Mesenteric fat pad (tissue), 1 donor: ENCODE results near the gene MAP2K1. TPM values are rescaled to one million over a fixed set of nuclear protein-coding genes. Genes with fewer than 3 reads are reported as not detected.
"Not testable (repeated sequence)": the region's sequence is repeated elsewhere in the genome, so short reads cannot be mapped to it uniquely, and the experiment has no call there.

Source experiments
- DNase-seq: peaks from one replicate; pipeline ENCODE4 v3.0.0-alpha.2; 2020; ENCODE audit warnings: low spot score
- total RNA-seq: library from RNA; stranded (reverse); fragmentation: NEBNext Ultra II Directional; extraction: Animal tissue kit (Norgen Biotek cat#: 25700); gene quantifications from one replicate; pipeline ENCODE4 v1.2.1, GENCODE V29; 2021
- donor health status: DM: yes; HTN: yes; CAD: no.

Gene MAP2K1
- total RNA-seq, 1 donor from 2014 or later = 75.4 TPM

DNA sequence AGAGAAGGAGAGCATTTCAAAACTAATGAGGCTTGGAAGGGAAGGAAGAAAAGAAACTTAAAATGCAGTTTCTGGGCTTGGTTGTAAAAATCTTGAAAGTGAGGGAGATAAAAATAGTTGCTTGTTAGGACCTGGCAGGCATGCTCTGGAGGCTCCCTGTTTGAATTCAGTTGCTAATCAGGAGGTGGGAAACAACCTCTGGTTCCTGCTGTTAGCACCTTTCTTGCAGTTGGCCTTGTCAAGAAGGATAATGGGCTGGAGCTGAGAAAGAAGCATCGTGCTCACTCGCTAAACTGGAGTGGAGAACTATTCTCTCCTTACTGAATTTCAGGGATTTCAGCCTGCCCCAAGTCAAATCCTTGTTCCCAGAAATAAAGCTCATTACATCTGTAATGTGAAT lies 87.4 kb downstream of the MAP2K1 start:
- no peak for DNase-seq

DNA sequence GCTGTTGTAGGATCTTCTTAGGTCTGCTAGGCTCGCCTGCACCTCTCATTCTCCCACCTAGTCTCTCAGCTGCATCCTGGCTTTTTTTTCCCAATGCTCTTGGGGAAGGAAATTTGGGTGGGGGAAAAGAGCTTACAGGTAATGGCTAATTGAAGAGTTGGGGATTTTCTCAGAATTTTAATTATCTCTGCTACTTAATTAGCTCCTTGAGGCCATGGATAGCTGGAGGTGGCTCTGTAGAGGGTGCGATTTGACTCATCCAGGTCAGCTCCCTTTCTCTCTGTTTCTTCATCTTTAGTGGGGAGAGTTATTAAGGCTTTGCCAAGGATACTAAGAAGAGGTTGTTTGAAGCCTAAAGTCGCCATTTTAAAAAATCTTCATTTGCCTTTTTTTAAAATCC lies 88.3 kb downstream of the MAP2K1 start:
- DNase-seq = no peak

GRCh38 chr15:66476535-66476934 lies 89.8 kb downstream of the MAP2K1 start:
- no peak for DNase-seq

DNA sequence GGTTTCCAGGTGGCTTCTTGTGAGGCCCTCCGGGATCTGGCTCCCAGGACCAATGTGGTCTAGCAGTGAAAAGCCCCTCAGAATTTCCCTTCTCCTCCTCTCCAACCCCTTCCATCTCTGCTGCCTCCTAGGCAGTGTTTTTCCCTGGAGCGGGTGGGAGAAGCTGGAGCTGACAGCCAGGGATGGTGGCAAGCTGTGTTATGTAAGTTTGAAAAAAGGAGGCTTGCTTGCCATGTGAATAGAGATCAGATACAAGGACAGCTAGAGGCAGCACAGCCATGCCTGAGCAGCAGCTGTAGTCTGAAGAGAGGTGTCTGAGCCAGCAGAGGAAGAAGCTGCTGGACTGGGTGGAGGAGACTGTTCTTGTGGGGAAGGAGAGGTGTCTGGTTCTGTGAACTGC lies 90.3 kb downstream of the MAP2K1 start:
- DNase-seq = no peak

DNA sequence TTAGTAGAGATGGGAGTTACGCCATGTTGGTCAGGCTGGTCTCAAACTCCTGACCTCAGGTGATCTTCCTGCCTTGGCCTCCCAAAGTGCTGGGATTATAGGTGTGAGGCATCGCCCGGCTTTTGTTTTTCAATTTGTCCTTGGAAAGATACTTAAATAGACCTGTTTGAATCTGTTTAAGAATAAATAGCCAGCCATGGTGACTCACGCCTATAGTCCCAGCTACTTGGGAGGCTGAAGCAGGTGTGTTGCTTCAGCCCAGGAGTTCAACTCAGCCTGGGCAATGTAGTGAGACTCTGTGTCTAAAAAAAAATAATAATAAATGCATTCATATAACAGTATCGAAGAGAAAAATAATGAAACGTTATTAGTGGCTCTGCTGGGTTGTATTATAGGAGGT lies 93.6 kb downstream of the MAP2K1 start:
- no peak for DNase-seq

DNA sequence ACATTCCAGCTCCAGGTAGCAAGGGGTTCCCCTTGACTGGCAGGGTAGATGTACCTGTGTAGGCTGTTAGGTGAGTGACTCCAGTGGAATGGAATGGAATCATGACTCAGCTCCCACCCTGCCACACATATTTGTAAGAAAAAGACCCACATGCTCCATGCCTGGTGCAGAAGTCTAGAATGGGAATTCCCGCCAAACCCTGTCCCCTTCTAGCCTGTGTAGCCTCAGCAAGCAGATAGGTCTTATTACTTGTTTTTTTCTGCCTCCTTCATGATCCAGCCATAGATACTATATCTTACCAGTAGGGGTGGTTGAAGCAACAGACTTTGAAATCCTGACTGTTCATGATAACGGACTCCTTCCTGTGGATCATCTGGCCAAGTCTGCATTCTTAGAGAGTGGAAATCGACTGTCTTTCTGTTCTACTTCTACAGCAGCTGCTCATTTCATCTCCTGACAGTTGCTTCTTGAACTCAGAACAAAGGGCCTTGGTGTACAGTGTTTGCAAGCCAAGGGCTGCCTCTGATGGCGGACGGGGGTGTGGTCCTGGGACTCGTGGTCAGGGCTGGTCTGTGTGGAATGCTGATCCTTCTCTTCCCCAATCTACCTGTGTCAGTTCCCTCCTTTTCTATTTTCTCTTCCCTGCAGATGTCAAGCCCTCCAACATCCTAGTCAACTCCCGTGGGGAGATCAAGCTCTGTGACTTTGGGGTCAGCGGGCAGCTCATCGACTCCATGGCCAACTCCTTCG lies 94.6 kb downstream of the MAP2K1 start:
- DNase-seq = no peak

GRCh38 chr15:66482539-66482938 lies 95.8 kb downstream of the MAP2K1 start:
- DNase-seq = no peak

GRCh38 chr15:66483131-66483566 lies 96.4 kb downstream of the MAP2K1 start:
- DNase-seq = no peak

DNA sequence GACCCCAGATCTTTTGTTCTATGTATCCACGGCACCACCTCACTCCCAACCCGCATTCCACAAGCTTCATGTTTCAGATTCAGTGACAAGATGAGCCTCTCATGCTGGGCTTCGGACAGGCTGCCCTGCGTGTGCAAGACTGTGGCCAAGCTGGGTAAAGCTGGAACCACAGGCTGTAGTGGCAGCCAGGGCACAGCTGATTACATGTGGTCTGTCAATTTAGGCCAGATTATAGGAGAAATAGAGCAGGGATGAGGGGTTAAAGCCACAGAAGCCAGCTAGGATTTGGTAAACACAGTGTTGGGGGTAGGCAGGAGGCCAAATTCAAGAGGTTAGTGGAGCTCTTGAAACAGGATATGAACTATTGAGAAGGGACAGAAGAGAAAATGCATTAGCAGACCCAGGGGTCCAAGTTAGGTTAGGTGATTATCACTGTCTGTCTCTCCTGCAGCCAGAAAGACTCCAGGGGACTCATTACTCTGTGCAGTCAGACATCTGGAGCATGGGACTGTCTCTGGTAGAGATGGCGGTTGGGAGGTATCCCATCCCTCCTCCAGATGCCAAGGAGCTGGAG lies 97.9 kb downstream of the MAP2K1 start:
- DNase-seq = no peak

DNA sequence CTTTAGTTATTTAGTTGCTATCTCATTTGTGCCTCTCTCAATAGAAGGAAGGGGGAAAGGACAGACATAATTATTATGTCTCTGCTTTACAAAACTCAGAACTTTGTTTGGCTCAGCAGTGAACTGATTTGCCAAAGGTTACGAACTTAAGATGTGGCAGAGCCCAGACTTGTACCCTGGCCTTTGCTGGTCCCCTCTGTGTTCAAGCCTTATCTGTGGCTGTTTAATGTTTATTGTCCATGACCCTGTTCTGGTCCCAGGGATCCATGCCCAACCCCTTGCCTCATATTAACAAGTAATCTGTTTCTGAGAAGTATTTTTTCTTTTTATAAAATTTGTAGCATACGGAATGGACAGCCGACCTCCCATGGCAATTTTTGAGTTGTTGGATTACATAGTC lies 100.2 kb downstream of the MAP2K1 start:
- no peak for DNase-seq

DNA sequence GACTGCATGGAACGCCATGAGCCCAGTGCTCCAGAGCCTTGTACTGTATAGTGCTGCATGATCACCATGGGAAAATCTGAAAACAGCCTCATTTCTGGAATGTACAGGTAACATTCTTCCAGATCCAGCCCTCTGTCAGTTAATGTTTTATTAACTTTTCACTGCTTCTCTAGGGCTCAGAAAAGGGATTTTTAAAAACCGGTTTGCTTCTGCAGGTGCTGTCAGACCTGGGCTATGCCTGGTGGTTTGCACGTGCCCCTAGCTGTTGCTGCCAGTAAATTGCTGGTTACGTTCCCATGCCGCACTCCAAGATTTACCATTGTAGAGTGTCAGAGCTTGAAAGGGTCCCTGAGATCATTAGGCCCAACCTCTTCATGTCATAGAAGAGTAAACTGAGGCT lies 101.8 kb downstream of the MAP2K1 start:
- no peak for DNase-seq

DNA sequence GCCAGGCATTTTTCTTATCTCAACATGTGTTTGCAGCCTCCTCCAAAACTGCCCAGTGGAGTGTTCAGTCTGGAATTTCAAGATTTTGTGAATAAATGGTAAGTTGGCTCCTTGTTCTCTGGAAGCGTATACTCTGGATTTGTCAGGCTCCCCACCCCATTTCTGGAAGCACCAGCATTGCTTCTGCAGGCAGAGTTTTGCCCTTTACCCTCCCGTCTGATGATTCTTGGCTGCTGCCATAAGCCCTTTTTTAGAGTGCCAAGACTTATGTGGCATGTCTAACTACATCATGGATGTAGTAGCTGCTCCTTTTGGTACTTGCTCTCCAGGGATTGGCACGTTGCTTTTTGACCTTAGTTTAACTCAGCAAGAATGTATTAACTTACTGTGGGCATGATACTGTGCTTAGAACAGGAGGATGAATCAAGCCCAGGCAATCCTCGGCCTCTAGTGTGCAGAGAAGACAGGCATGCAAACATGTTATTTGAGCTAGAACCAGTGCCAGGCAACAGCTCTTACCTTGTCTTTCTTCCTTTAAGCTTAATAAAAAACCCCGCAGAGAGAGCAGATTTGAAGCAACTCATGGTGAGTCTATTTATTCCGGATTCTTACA lies 102.6 kb downstream of the MAP2K1 start:
- no peak for DNase-seq

DNA sequence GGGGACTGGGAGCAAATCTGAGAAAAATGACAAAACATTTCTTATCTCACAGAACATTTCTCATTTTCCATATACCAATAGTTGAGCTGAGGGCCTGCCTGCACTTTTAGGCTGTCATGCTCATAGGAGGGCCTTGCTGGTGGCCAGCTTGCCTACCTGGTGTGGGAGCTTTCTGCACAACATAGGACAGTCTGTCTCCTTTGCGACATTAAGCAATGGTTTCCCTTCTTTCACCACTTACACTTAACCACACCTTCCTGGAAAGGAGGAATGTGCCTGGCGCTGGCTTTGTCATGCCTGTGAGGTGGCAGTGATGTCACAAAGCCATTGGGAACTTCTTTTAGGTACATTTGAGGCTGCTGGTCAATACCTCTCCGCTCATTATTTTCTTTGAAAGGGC lies 105.1 kb downstream of the MAP2K1 start:
- DNase-seq = no peak

- DNase-seq = no peak
Observed at GRCh38 chr15:66494262-66494661, 107.5 kb downstream of the MAP2K1 start.

GRCh38 chr15:66496951-66497501 lies 110.3 kb downstream of the MAP2K1 start:
- no peak for DNase-seq

GRCh38 chr15:66497502-66498455 lies 111.1 kb downstream of the MAP2K1 start, which contains the start of gene SNAPC5:
TSS of gene SNAPC5 (minus strand) at chr15:66497762. CDS start at chr15:66497731, 31 bp downstream.
- peak; percentile 99 for DNase-seq

- DNase-seq = no peak
Observed at GRCh38 chr15:66498501-66499386, 112.0 kb downstream of the MAP2K1 start.

GRCh38 chr15:66500346-66500745 lies 113.6 kb downstream of the MAP2K1 start:
- not testable (repeated sequence) for DNase-seq

DNA sequence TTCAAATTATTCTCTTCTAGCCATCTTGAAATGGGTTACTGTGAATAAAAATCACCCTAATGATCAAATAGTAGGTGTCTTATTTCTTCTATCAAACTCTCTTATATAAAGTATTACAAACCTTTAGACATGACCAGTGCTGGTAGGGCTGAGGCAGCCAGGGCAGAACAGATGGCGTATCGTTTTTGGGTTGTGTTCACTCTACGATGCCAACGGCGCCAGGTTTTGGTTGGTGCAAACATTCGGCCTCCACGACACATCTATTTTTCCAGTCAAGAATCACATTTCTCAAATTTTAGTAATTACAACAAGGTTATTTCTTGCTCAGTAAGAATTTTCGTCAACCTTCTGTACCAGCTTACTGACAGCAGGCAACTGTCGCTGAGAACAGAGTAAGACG lies 115.8 kb downstream of the MAP2K1 start:
- no peak for DNase-seq

GRCh38 chr15:66503041-66503648 lies 116.4 kb downstream of the MAP2K1 start:
- DNase-seq = not testable (repeated sequence)
